ENCODE results near the gene ROBO1.

DNA sequence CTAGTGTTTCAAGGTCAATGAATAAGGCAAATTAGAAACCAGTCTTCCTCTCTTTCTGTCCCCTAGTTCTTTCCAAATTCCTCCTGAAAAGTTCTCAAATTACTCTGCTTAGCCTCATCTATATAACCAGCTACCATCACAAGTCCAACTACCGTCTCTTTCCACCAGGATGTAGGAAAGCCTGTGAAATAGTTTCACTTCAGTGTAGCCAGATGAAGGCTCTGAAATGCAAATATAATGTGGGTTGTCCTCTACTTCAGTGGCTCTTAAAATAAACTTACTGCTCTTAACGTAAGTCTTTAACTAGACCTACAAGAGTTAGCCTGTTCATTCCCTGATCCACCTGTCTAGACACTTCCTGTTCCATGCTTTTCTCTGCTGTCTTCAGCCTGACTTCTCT, 827.7 kb downstream of the ROBO1 start:
- TF ChIP-seq, protein P1, sequence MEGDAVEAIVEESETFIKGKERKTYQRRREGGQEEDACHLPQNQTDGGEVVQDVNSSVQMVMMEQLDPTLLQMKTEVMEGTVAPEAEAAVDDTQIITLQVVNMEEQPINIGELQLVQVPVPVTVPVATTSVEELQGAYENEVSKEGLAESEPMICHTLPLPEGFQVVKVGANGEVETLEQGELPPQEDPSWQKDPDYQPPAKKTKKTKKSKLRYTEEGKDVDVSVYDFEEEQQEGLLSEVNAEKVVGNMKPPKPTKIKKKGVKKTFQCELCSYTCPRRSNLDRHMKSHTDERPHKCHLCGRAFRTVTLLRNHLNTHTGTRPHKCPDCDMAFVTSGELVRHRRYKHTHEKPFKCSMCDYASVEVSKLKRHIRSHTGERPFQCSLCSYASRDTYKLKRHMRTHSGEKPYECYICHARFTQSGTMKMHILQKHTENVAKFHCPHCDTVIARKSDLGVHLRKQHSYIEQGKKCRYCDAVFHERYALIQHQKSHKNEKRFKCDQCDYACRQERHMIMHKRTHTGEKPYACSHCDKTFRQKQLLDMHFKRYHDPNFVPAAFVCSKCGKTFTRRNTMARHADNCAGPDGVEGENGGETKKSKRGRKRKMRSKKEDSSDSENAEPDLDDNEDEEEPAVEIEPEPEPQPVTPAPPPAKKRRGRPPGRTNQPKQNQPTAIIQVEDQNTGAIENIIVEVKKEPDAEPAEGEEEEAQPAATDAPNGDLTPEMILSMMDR (IDR thresholded peaks at IDR 0.05), result no peak
- TF ChIP-seq POLR2A (IDR thresholded peaks at IDR 0.05), result no peak

Data from right lobe of liver (tissue), 4 donors.